ENCODE measurements around the gene AMPD2. TPM values are rescaled to one million over a fixed set of nuclear protein-coding genes. Genes with fewer than 3 reads are reported as not detected.

AMPD2 gene
- total RNA-seq, 1 experiment from 2014 or later: 72.3 TPM

GRCh38 chr1:109610609-109611307 lies 8.9 kb upstream of the AMPD2 start:
- H3K9me3 ChIP-seq (ENCODE audit: low read length): no peaks in the 10 kb centered on the region
- H3K36me3 ChIP-seq (ENCODE audit: insufficient read depth, low read length): no peaks in the 10 kb centered on the region
- H3K79me2 ChIP-seq (ENCODE audit: low read length): no peaks in the 10 kb centered on the region
- H4K20me1 ChIP-seq (ENCODE audit: insufficient read depth, low read depth, low read length): no peaks in the 10 kb centered on the region
- no peaks in the 10 kb centered on the region for H3K9me2 ChIP-seq (replicated peaks; ENCODE audit: insufficient read depth, low read length)
- H3K4me1 ChIP-seq (ENCODE audit: low read length): peaks cover 19% of the 10 kb centered on the region
- no peak overlapping the region for H3K4me3 ChIP-seq (ENCODE audit: low read length)
- H2AFZ ChIP-seq (ENCODE audit: low read length): no peak overlapping the region
- H3K27ac ChIP-seq (ENCODE audit: low read length): no peak overlapping the region
- no peak for DNase-seq
- H3K4me2 ChIP-seq (ENCODE audit: low read depth, low read length, poor library complexity, severe bottlenecking): no peak overlapping the region
- no peak overlapping the region for H3K9ac ChIP-seq (ENCODE audit: low read length)
- H3K27me3 ChIP-seq (ENCODE audit: low read length): no peaks in the 10 kb centered on the region

- Histone ChIP-seq H3K9ac (ENCODE audit: low read length) (no peak overlapping the region), H2AFZ (ENCODE audit: low read length) (no peak overlapping the region), H3K36me3 (ENCODE audit: insufficient read depth, low read length) (no peaks in the 10 kb centered on the region), H3K9me2 (replicated peaks; ENCODE audit: insufficient read depth, low read length) (no peaks in the 10 kb centered on the region), H3K4me1 (ENCODE audit: low read length) (peaks cover 25% of the 10 kb centered on the region), H3K4me3 (ENCODE audit: low read length) (no peak overlapping the region), H3K9me3 (ENCODE audit: low read length) (no peaks in the 10 kb centered on the region), H3K27ac (ENCODE audit: low read length) (no peak overlapping the region), H3K79me2 (ENCODE audit: low read length) (no peaks in the 10 kb centered on the region), H3K27me3 (ENCODE audit: low read length) (no peaks in the 10 kb centered on the region), H4K20me1 (ENCODE audit: insufficient read depth, low read depth, low read length) (no peaks in the 10 kb centered on the region), H3K4me2 (ENCODE audit: low read depth, low read length, poor library complexity, severe bottlenecking) (no peak overlapping the region)
- DNase-seq: no peak
Measured at GRCh38 chr1:109611308-109611990, 8.2 kb upstream of the AMPD2 start.

- H3K4me1 ChIP-seq (ENCODE audit: low read length): peaks cover 47% of the 10 kb centered on the region
- no peak overlapping the region for H3K27ac ChIP-seq (ENCODE audit: low read length)
- no peak overlapping the region for H3K4me2 ChIP-seq (ENCODE audit: low read depth, low read length, poor library complexity, severe bottlenecking)
- H3K36me3 ChIP-seq (ENCODE audit: insufficient read depth, low read length): no peaks in the 10 kb centered on the region
- no peak overlapping the region for H3K4me3 ChIP-seq (ENCODE audit: low read length)
- no peak overlapping the region for H2AFZ ChIP-seq (ENCODE audit: low read length)
- no peaks in the 10 kb centered on the region for H3K79me2 ChIP-seq (ENCODE audit: low read length)
- H4K20me1 ChIP-seq (ENCODE audit: insufficient read depth, low read depth, low read length): no peaks in the 10 kb centered on the region
- H3K9me3 ChIP-seq (ENCODE audit: low read length): no peaks in the 10 kb centered on the region
- H3K27me3 ChIP-seq (ENCODE audit: low read length): no peaks in the 10 kb centered on the region
- no peak for DNase-seq
- no peaks in the 10 kb centered on the region for H3K9me2 ChIP-seq (replicated peaks; ENCODE audit: insufficient read depth, low read length)
- no peak overlapping the region for H3K9ac ChIP-seq (ENCODE audit: low read length)
Measured at GRCh38 chr1:109613361-109614147, 6.1 kb upstream of the AMPD2 start.

- Histone ChIP-seq H3K27me3 (ENCODE audit: low read length) (no peaks in the 10 kb centered on the region), H3K4me3 (ENCODE audit: low read length) (no peak overlapping the region), H4K20me1 (ENCODE audit: insufficient read depth, low read depth, low read length) (no peaks in the 10 kb centered on the region), H3K36me3 (ENCODE audit: insufficient read depth, low read length) (no peaks in the 10 kb centered on the region), H3K9me2 (replicated peaks; ENCODE audit: insufficient read depth, low read length) (no peaks in the 10 kb centered on the region), H3K9ac (ENCODE audit: low read length) (peak overlapping the region; percentile 5; the same call in 1 of the 2 replicates), H2AFZ (ENCODE audit: low read length) (no peak overlapping the region), H3K4me1 (ENCODE audit: low read length) (peaks cover 56% of the 10 kb centered on the region), H3K4me2 (ENCODE audit: low read depth, low read length, poor library complexity, severe bottlenecking) (peak overlapping the region; percentile 9), H3K27ac (ENCODE audit: low read length) (peak overlapping the region; percentile 76), H3K79me2 (ENCODE audit: low read length) (peaks cover 13% of the 10 kb centered on the region), H3K9me3 (ENCODE audit: low read length) (no peaks in the 10 kb centered on the region)
- DNase-seq: peak; percentile 79
Measured at GRCh38 chr1:109615879-109616278, 3.8 kb upstream of the AMPD2 start.

- Histone ChIP-seq H3K27ac (ENCODE audit: low read length) (peak overlapping the region; percentile 76), H3K9me3 (ENCODE audit: low read length) (no peaks in the 10 kb centered on the region), H3K4me2 (ENCODE audit: low read depth, low read length, poor library complexity, severe bottlenecking) (no peak overlapping the region), H3K4me3 (ENCODE audit: low read length) (no peak overlapping the region), H2AFZ (ENCODE audit: low read length) (no peak overlapping the region), H4K20me1 (ENCODE audit: insufficient read depth, low read depth, low read length) (no peaks in the 10 kb centered on the region; the same call in 1 of the 2 replicates), H3K4me1 (ENCODE audit: low read length) (peaks cover 57% of the 10 kb centered on the region), H3K79me2 (ENCODE audit: low read length) (peaks cover 18% of the 10 kb centered on the region), H3K27me3 (ENCODE audit: low read length) (no peaks in the 10 kb centered on the region), H3K9ac (ENCODE audit: low read length) (no peak overlapping the region), H3K9me2 (replicated peaks; ENCODE audit: insufficient read depth, low read length) (no peaks in the 10 kb centered on the region), H3K36me3 (ENCODE audit: insufficient read depth, low read length) (no peaks in the 10 kb centered on the region)
- no peak for DNase-seq
Measured at GRCh38 chr1:109616391-109616790, 3.2 kb upstream of the AMPD2 start.

- H3K9me3 ChIP-seq (ENCODE audit: low read length): no peaks in the 10 kb centered on the region
- DNase-seq: peak; percentile 75
- no peaks in the 10 kb centered on the region for H3K27me3 ChIP-seq (ENCODE audit: low read length)
- peak overlapping the region; percentile 76 for H3K27ac ChIP-seq (ENCODE audit: low read length)
- no peak overlapping the region for H2AFZ ChIP-seq (ENCODE audit: low read length)
- peak overlapping the region; percentile 97 for H3K4me2 ChIP-seq (ENCODE audit: low read depth, low read length, poor library complexity, severe bottlenecking)
- H3K9me2 ChIP-seq (replicated peaks; ENCODE audit: insufficient read depth, low read length): no peaks in the 10 kb centered on the region
- H3K36me3 ChIP-seq (ENCODE audit: insufficient read depth, low read length): no peaks in the 10 kb centered on the region
- H4K20me1 ChIP-seq (ENCODE audit: insufficient read depth, low read depth, low read length): peaks cover 9% of the 10 kb centered on the region; the same call in 1 of the 2 replicates
- peaks cover 27% of the 10 kb centered on the region for H3K79me2 ChIP-seq (ENCODE audit: low read length)
- H3K4me3 ChIP-seq (ENCODE audit: low read length): no peak overlapping the region
- peaks cover 67% of the 10 kb centered on the region for H3K4me1 ChIP-seq (ENCODE audit: low read length)
- peak overlapping the region; percentile 23; the same call in 1 of the 2 replicates for H3K9ac ChIP-seq (ENCODE audit: low read length)
Measured at GRCh38 chr1:109617291-109617801, 2.3 kb upstream of the AMPD2 start.

- H4K20me1 ChIP-seq (ENCODE audit: insufficient read depth, low read depth, low read length): peaks cover 13% of the 10 kb centered on the region; the same call in 1 of the 2 replicates
- H3K4me3 ChIP-seq (ENCODE audit: low read length): peak overlapping the region; percentile 92
- peak overlapping the region; percentile 76 for H3K27ac ChIP-seq (ENCODE audit: low read length)
- H3K79me2 ChIP-seq (ENCODE audit: low read length): peaks cover 43% of the 10 kb centered on the region
- H3K9me2 ChIP-seq (replicated peaks; ENCODE audit: insufficient read depth, low read length): no peaks in the 10 kb centered on the region
- H3K9ac ChIP-seq (ENCODE audit: low read length): peak overlapping the region; percentile 92
- H2AFZ ChIP-seq (ENCODE audit: low read length): peak overlapping the region; percentile 22; the same call in 1 of the 2 replicates
- no peak for DNase-seq
- H3K9me3 ChIP-seq (ENCODE audit: low read length): no peaks in the 10 kb centered on the region
- H3K36me3 ChIP-seq (ENCODE audit: insufficient read depth, low read length): no peaks in the 10 kb centered on the region
- H3K4me1 ChIP-seq (ENCODE audit: low read length): peaks cover 82% of the 10 kb centered on the region
- peak overlapping the region; percentile 97 for H3K4me2 ChIP-seq (ENCODE audit: low read depth, low read length, poor library complexity, severe bottlenecking)
- H3K27me3 ChIP-seq (ENCODE audit: low read length): no peaks in the 10 kb centered on the region
Measured at GRCh38 chr1:109618661-109619575, 719 bp upstream of the AMPD2 start.
